Suprapubic skin (tissue), 4 donors: ENCODE measurements around the gene SEPTIN8. TPM values are rescaled to one million over a fixed set of nuclear protein-coding genes. Genes with fewer than 3 reads are reported as not detected.

Experiments used
- DNase-seq, 2 donors: peaks; one replicate each; pipeline ENCODE4 v3.0.0-alpha.2; 2019; ENCODE audit warnings: low spot score in 2 of 2
- H3K27ac ChIP-seq: fragments of 200-600 bp; sonication (generic); one replicate; pipeline ENCODE4 v1.5.1; 2019
- H3K27me3 ChIP-seq: fragments of 200-600 bp; sonication (generic); one replicate; pipeline ENCODE4 v1.5.1; 2019
- H3K36me3 ChIP-seq: fragments of 200-600 bp; sonication (generic); one replicate; pipeline ENCODE4 v1.5.1; 2019
- H3K4me1 ChIP-seq: fragments of 200-600 bp; sonication (generic); one replicate; pipeline ENCODE4 v1.5.1; 2019
- H3K4me3 ChIP-seq: fragments of 200-600 bp; sonication (generic); one replicate; pipeline ENCODE4 v1.5.1; 2019; ENCODE audit warnings: mild to moderate bottlenecking
- H3K9me3 ChIP-seq: fragments of 200-600 bp; sonication (generic); one replicate; pipeline ENCODE4 v1.5.1; 2019
- CTCF ChIP-seq, 2 donors: fragments of 200-600 bp in 1 of 2; fragments of 450-650 bp in 1 of 2; sonication (generic) in 1 of 2; IDR thresholded peaks; one replicate each; pipeline ENCODE4 v1.5.1; 2016 to 2019; ENCODE audit warnings: antibody characterized with exemption in 2 of 2, mild to moderate bottlenecking in 1 of 2, moderate library complexity in 1 of 2
- EP300 ChIP-seq: sonication (generic); formaldehyde crosslinking; IDR thresholded peaks from one replicate; pipeline ENCODE4 v1.6.1; 2017; ENCODE audit warnings: antibody characterized with exemption
- POLR2A ChIP-seq, 2 donors: fragments of 450-650 bp; IDR thresholded peaks; one replicate each; pipeline ENCODE4 v1.6.1; 2017; ENCODE audit warnings: antibody characterized with exemption in 2 of 2, mild to moderate bottlenecking in 2 of 2, moderate library complexity in 2 of 2
- POLR2AphosphoS5 ChIP-seq, 3 donors: sonication (generic); formaldehyde crosslinking; IDR thresholded peaks; one replicate each; pipeline ENCODE4 v1.6.1; 2017; ENCODE audit warnings: antibody characterized with exemption in 3 of 3
- whole genome bisulfite sequencing: methylation state at CpG from one replicate; pipeline ENCODE4 v1.1.5; 2018; 5-methylcytosine and 5-hydroxymethylcytosine counted together
- total RNA-seq, 4 donors: library from RNA; depleted of rRNA; stranded (reverse); fragments of >200 nt; gene quantifications; one replicate each; pipeline ENCODE4 v1.1.0, GENCODE V29; 2016

Gene SEPTIN8
- total RNA-seq, 4 donors from 2014 or later: 75.9 to 85.0 (median 80.8) TPM

- no peaks in the 10 kb centered on the region for H3K27me3 ChIP-seq
- no peak overlapping the region for H3K4me3 ChIP-seq
- peaks cover 86% of the 10 kb centered on the region for H3K4me1 ChIP-seq
- 65% methylated on average over 5 of the region's 5 CpGs for WGBS
- peak overlapping the region; percentile 72 for H3K27ac ChIP-seq
- no peak for TF ChIP-seq POLR2A (IDR thresholded peaks at IDR 0.05)
- no peak for DNase-seq
- H3K9me3 ChIP-seq: no peaks in the 10 kb centered on the region
- no peaks in the 10 kb centered on the region for H3K36me3 ChIP-seq
Measured at GRCh38 chr5:132773114-132773513, 3.9 kb downstream of the SEPTIN8 start.

- Histone ChIP-seq H3K9me3 (no peaks in the 10 kb centered on the region), H3K27me3 (no peaks in the 10 kb centered on the region), H3K4me3 (no peak overlapping the region), H3K4me1 (peaks cover 87% of the 10 kb centered on the region), H3K36me3 (no peaks in the 10 kb centered on the region), H3K27ac (peak overlapping the region; percentile 72)
- 68% methylated on average over 6 of the region's 8 CpGs for WGBS
- no peak for DNase-seq
- TF ChIP-seq POLR2A (IDR thresholded peaks at IDR 0.05) (no peak), EP300 (no peak), CTCF (IDR thresholded peaks at IDR 0.05) (no peak), POLR2AphosphoS5 (IDR thresholded peaks at IDR 0.05) (no peak)
Measured at GRCh38 chr5:132772291-132773070, 4.6 kb downstream of the SEPTIN8 start.

- TF ChIP-seq CTCF (IDR thresholded peaks at IDR 0.05): no peak
- no peak for TF ChIP-seq POLR2AphosphoS5 (IDR thresholded peaks at IDR 0.05)
- no peak for TF ChIP-seq POLR2A (IDR thresholded peaks at IDR 0.05)
- TF ChIP-seq EP300: no peak
- H3K4me1 ChIP-seq: peaks cover 94% of the 10 kb centered on the region
- H3K9me3 ChIP-seq: no peaks in the 10 kb centered on the region
- no peak for DNase-seq
- H3K36me3 ChIP-seq: no peaks in the 10 kb centered on the region
- no peak overlapping the region for H3K4me3 ChIP-seq
- H3K27ac ChIP-seq: peak overlapping the region; percentile 72
- WGBS: 68% methylated on average over 5 of the region's 8 CpGs
- no peaks in the 10 kb centered on the region for H3K27me3 ChIP-seq
Measured at GRCh38 chr5:132771503-132771998, 5.5 kb downstream of the SEPTIN8 start.

- H3K9me3 ChIP-seq: no peaks in the 10 kb centered on the region
- TF ChIP-seq POLR2AphosphoS5 (IDR thresholded peaks at IDR 0.05) (peak in 1 of 3 donors; percentile 59), POLR2A (IDR thresholded peaks at IDR 0.05) (no peak), CTCF (IDR thresholded peaks at IDR 0.05) (no peak)
- H3K4me1 ChIP-seq: peaks cover 92% of the 10 kb centered on the region
- H3K27me3 ChIP-seq: no peaks in the 10 kb centered on the region
- peak in 1 of 2 donors; percentile 80 for DNase-seq
- H3K4me3 ChIP-seq: no peak overlapping the region
- peak overlapping the region; percentile 72 for H3K27ac ChIP-seq
- 73% methylated on average over 8 of the region's 8 CpGs for WGBS
- H3K36me3 ChIP-seq: no peaks in the 10 kb centered on the region
Measured at GRCh38 chr5:132770476-132771159, 6.4 kb downstream of the SEPTIN8 start.

GRCh38 chr5:132768485-132768868 is 8.6 kb downstream of the SEPTIN8 start:
- H3K27ac ChIP-seq: no peak overlapping the region
- TF ChIP-seq CTCF (IDR thresholded peaks at IDR 0.05): no peak
- no peak for TF ChIP-seq POLR2A (IDR thresholded peaks at IDR 0.05)
- no peaks in the 10 kb centered on the region for H3K9me3 ChIP-seq
- H3K4me1 ChIP-seq: peaks cover 73% of the 10 kb centered on the region
- WGBS: 96% methylated on average over 3 of the region's 3 CpGs
- H3K4me3 ChIP-seq: no peak overlapping the region
- peaks cover 20% of the 10 kb centered on the region for H3K36me3 ChIP-seq
- peak in 1 of 2 donors; percentile 35 for DNase-seq
- no peaks in the 10 kb centered on the region for H3K27me3 ChIP-seq
